H1 (cell line): ENCODE data around the gene LLGL1. TPM values are rescaled to one million over a fixed set of nuclear protein-coding genes. Genes with fewer than 3 reads are reported as not detected.
A peak's percentile ranks its signal among the peaks of the same experiment; 100 is the strongest.

Experiments
- ASH2L ChIP-seq: fragments of 200-600, 300-600 bp; sonication (generic); IDR thresholded peaks from one replicate; pipeline ENCODE4 v1.7.1; 2017; ENCODE audit warnings: low read length
- CBX5 ChIP-seq: fragments of 300-800, 300-1000 bp; sonication (generic); IDR thresholded peaks from 2 replicates; pipeline ENCODE4 v1.7.1; 2016; ENCODE audit warnings: antibody characterized with exemption, low read length, low read depth
- CREB1 ChIP-seq: IDR thresholded peaks from 2 replicates; pipeline ENCODE4 v1.6.1; 2012; ENCODE audit warnings: inconsistent platforms
- HDAC6 ChIP-seq: IDR thresholded peaks from one replicate; pipeline ENCODE4 v1.7.1; 2012; ENCODE audit warnings: low read depth, mild to moderate bottlenecking, inconsistent platforms, low read length, moderate library complexity
- KDM4A ChIP-seq: IDR thresholded peaks from one replicate; pipeline ENCODE4 v1.7.1; 2012; ENCODE audit warnings: low read depth, mild to moderate bottlenecking, moderate library complexity, low read length, inconsistent platforms; ENCODE audit not compliant: severe bottlenecking
- PHF8 ChIP-seq: fragments of 200-600 bp; sonication (generic); conservative IDR thresholded peaks from 2 replicates; pipeline ENCODE4 v1.7.1; 2012; ENCODE audit warnings: low read depth, mild to moderate bottlenecking, inconsistent platforms, low read length, moderate library complexity
- POLR2A ChIP-seq, 2 experiments: IDR thresholded peaks; 1 replicate in 1 of 2; 2 replicates in 1 of 2; pipeline ENCODE4 v1.6.1; 2011; ENCODE audit warnings: low read depth in 2 of 2, low read length in 2 of 2, mild to moderate bottlenecking in 2 of 2; ENCODE audit errors: control extremely low read depth in 1 of 2
- RNF2 ChIP-seq: fragments of 200-900, 300-1000 bp; sonication (generic); IDR thresholded peaks from 2 replicates; pipeline ENCODE4 v1.7.1; 2016; ENCODE audit warnings: borderline replicate concordance, low read depth, mild to moderate bottlenecking, antibody characterized with exemption, low read length; ENCODE audit not compliant: poor library complexity, severe bottlenecking; ENCODE audit errors: missing control alignments
- TEAD4 ChIP-seq: IDR thresholded peaks from 2 replicates; pipeline ENCODE4 v1.6.1; 2012; ENCODE audit warnings: low read depth, low read length, inconsistent platforms, mixed read lengths
- polyA plus RNA-seq, 7 experiments: library from polyadenylated mRNA; depleted of rRNA in 3 of 7; stranded (reverse) in 5 of 7; unstranded in 2 of 7; fragments of >200 nt in 5 of 7; fragments of 200-250 nt in 2 of 7; gene quantifications; 1 replicate in 5 of 7; 2 replicates in 1 of 7; 4 replicates in 1 of 7; pipeline versions ENCODE4 v1.2.1 to v1.2.3, GENCODE V29; 2011 to 2013; ENCODE audit warnings: missing spikeins in 2 of 7, mixed read lengths in 2 of 7
- total RNA-seq: library from RNA; stranded (reverse); fragmentation: NEBNext Ultra II Directional; extraction: Animal tissue kit (Norgen Biotek cat#: 25700); gene quantifications from 2 replicates; pipeline ENCODE4 v1.2.1, GENCODE V29; 2021
- TF ChIP-seq, protein P1 (sequence below): IDR thresholded peaks from 2 replicates; pipeline ENCODE4 v1.6.1; 2012; ENCODE audit warnings: inconsistent platforms
- TF ChIP-seq, protein P2 (sequence below): IDR thresholded peaks from 2 replicates; pipeline ENCODE4 v1.6.1; 2011; ENCODE audit warnings: low read depth, mild to moderate bottlenecking, low read length; ENCODE audit not compliant: insufficient read depth

Gene LLGL1
- total and polyA plus RNA-seq, 2 of the 8 experiments (the other 6 are each of a cell fraction or from before 2014, with no cell fraction given), result 71.3 to 107 TPM

GRCh38 chr17:18258356-18259038, 33.1 kb downstream of the LLGL1 start, which contains the start of gene FLII (continued):
- TF ChIP-seq ASH2L (peak; percentile 63), RNF2 (no peak), HDAC6 (no peak), CBX5 (no peak), POLR2A (IDR thresholded peaks at IDR 0.05; ENCODE audit: control extremely low read depth in 1 of 2, low read depth in 2 of 2, low read length in 2 of 2) (no peak), TEAD4 (peak; percentile 78), KDM4A (peak; percentile 80), PHF8 (peak; percentile 73), CREB1 (0 out of 2 replicates have a peak, but pooled peaks have one; percentile 17)
- TF ChIP-seq, protein P1, sequence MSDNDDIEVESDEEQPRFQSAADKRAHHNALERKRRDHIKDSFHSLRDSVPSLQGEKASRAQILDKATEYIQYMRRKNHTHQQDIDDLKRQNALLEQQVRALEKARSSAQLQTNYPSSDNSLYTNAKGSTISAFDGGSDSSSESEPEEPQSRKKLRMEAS, result peak; percentile 10; the same call in 1 of the 2 replicates
- TF ChIP-seq, protein P2, sequence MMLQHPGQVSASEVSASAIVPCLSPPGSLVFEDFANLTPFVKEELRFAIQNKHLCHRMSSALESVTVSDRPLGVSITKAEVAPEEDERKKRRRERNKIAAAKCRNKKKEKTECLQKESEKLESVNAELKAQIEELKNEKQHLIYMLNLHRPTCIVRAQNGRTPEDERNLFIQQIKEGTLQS, result no peak
